Vagina (tissue), 2 donors: ENCODE results near the gene ATN1.

Source experiments
- CTCF ChIP-seq, 3 experiments: fragments of 450-650 bp in 2 of 3; fragments of 200-600 bp in 1 of 3; sonication (generic) in 1 of 3; IDR thresholded peaks; one replicate each; pipeline ENCODE4 v1.5.1; 2017 to 2019; ENCODE audit warnings: antibody characterized with exemption in 3 of 3, mild to moderate bottlenecking in 2 of 3, moderate library complexity in 2 of 3
- POLR2A ChIP-seq, 2 donors: fragments of 450-650 bp; IDR thresholded peaks; one replicate each; pipeline ENCODE4 v1.6.1; 2017; ENCODE audit warnings: antibody characterized with exemption in 2 of 2, mild to moderate bottlenecking in 2 of 2, moderate library complexity in 2 of 2
- POLR2AphosphoS5 ChIP-seq, 2 donors: sonication (generic); formaldehyde crosslinking; IDR thresholded peaks; one replicate each; pipeline ENCODE4 v1.9.0; 2017; ENCODE audit warnings: antibody characterized with exemption in 2 of 2, mild to moderate bottlenecking in 2 of 2, low read depth in 1 of 2; ENCODE audit not compliant: insufficient read depth in 1 of 2

- TF ChIP-seq CTCF (IDR thresholded peaks at IDR 0.05) (no peak), POLR2AphosphoS5 (IDR thresholded peaks at IDR 0.05; ENCODE audit: insufficient read depth in 1 of 2, low read depth in 1 of 2) (no peak), POLR2A (IDR thresholded peaks at IDR 0.05) (no peak)
Measured at GRCh38 chr12:6955108-6956020, 27.6 kb downstream of the ATN1 start.
